Activated CD4-positive, alpha-beta memory T cell treated with anti-CD3 and anti-CD28 coated beads, Interleukin-2, amount 10 ng/mL, durations not matched to agents 7 days and 5 days (primary cell): ENCODE results near the gene PHACTR1. TPM values are rescaled to one million over a fixed set of nuclear protein-coding genes. Genes with fewer than 3 reads are reported as not detected.
"Not testable (repeated sequence)": the region's sequence is repeated elsewhere in the genome, so short reads cannot be mapped to it uniquely, and the experiment has no call there.

Source experiments
- CTCF ChIA-PET: fragments of 350-600 bp; sonication (Branson Sonifier 250); formaldehyde crosslinking; loops from one replicate; lab custom pipeline; 2021; ENCODE audit warnings: antibody characterized with exemption, inconsistent platforms; lab: Charles Lee
- POLR2A ChIA-PET: fragments of 350-600 bp; sonication (Branson Sonifier 250); formaldehyde crosslinking; loops from one replicate; lab custom pipeline; 2021; ENCODE audit warnings: antibody characterized with exemption; lab: Charles Lee
- DNase-seq: peaks from one replicate; pipeline ENCODE4 v3.0.0-alpha.2; 2020
- H3K27ac Mint-ChIP-seq: one replicate; pipeline ENCODE4 v1.8.0; 2021; ENCODE audit warnings: mild to moderate bottlenecking, mixed read lengths
- H3K27me3 Mint-ChIP-seq: one replicate; pipeline ENCODE4 v1.8.0; 2021; ENCODE audit warnings: mixed read lengths
- H3K36me3 Mint-ChIP-seq: one replicate; pipeline ENCODE4 v1.8.0; 2021; ENCODE audit warnings: low read depth, mixed read lengths
- H3K4me1 Mint-ChIP-seq: one replicate; pipeline ENCODE4 v1.8.0; 2021; ENCODE audit warnings: mixed read lengths
- H3K4me3 Mint-ChIP-seq: one replicate; pipeline ENCODE4 v1.8.0; 2021; ENCODE audit warnings: mild to moderate bottlenecking, mixed read lengths
- H3K9me3 Mint-ChIP-seq: one replicate; pipeline ENCODE4 v1.8.0; 2021; ENCODE audit warnings: mixed read lengths
- total RNA-seq, 2 experiments: library from RNA; stranded (reverse); gene quantifications; one replicate each; pipeline ENCODE4 v1.2.3, GENCODE V29; 2021

The PHACTR1 gene
- total RNA-seq, 2 experiments from 2014 or later, result 0.33 to 0.53 TPM

DNA sequence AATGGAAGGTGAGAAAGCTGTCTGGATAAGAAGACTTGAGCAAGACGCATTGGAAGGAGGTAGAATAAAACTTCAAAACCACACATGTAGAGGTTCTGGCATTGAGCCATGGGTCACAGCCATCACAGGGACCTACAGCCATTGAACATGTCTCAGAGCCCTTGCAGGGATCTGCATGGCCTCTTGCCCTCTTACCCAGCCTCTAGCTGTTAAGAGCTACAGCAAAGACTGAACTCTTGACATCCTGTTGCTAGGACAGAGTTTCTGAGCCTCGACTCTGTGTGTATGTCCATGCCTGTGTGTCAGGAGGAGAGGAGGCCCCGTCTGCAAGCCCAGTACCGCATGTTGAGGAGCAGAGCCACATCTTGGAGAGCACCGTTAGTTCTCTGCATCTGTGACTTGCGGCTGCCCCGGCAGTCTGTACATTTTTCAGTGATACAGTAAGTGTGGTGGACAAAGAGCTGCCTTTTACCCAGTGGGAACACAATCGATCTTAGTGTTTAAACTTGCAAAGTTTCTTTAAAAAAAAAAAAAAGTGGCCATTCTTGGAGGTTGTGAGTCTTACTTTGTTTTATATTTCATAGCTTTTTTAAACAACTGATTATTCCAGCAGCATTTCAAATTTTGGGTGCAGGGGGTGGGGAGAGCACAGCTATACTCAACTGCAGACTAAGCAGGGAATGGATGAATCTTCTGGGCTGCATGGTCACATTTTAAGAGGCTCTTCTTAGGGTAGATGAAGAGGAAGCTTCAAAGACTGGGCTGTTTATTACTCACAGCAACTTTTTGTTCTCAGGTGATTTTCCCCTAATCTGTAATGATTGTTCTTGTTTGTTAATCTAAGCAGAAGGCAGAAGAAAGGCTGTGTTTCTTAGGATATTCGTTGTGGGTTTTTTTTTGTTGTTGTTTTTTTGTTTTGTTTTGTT, 523.2 kb downstream of the PHACTR1 start:
- Mint-ChIP-seq H3K36me3 (no peaks in the 10 kb centered on the region), H3K9me3 (peaks cover 6% of the 10 kb centered on the region), H3K27me3 (peaks cover 25% of the 10 kb centered on the region), H3K4me3 (no peak overlapping the region), H3K4me1 (no peaks in the 10 kb centered on the region), H3K27ac (no peak overlapping the region)
- DNase-seq, result no peak
- ChIA-PET POLR2A (no interaction called here), CTCF (interaction anchor here (1.2 kb wide), 1 partner anchor 24 kb away, joined by 3 read pairs; no protein-coding TSS in a partner anchor)

DNA sequence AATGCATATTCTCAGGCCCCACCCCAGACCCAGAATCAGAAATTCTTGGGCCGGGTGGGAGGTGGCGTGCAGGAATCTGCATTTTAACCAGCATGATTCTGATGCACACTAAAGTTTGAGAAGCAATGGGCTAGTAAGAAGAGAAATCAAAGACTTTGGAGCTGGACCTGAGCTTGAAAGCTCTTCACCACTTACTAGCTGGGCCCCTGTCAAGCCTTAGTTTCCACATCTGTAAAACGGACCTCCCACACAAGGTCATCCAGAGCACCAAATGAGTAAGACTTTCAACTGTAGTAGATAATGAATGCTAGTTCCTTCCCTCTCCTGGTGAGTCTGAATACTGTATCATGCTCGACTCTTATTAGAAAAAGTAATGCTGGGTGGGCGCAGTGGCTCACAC, 524.8 kb downstream of the PHACTR1 start:
- ChIA-PET CTCF (interaction anchor here (0.7 kb wide), 1 partner anchor 94 kb away, joined by 7 read pairs; no protein-coding TSS in a partner anchor), POLR2A (no interaction called here)
- no peak overlapping the region for H3K4me3 Mint-ChIP-seq
- no peak overlapping the region for H3K27ac Mint-ChIP-seq
- peaks cover 18% of the 10 kb centered on the region for H3K27me3 Mint-ChIP-seq
- DNase-seq, result no peak
- no peaks in the 10 kb centered on the region for H3K36me3 Mint-ChIP-seq
- H3K9me3 Mint-ChIP-seq, result peaks cover 6% of the 10 kb centered on the region
- H3K4me1 Mint-ChIP-seq, result no peaks in the 10 kb centered on the region

DNA sequence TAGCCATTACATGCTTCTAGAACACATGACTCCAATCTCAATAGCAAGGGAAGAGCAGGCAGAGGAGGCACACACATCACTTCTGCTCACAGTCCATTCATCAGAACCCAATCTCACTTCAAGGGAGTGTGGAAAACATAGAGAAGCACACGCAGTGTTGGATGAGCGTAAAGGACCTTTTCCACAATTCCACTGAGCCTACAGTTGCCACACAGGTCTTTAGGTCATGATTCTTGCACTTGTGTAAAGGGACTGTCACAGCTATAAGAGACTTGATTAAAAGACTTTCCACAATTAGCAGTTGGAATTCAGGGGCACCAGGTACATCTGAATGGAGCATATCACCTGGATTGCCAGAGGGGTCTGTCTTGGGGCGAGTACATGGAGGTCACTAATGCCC, 525.6 kb downstream of the PHACTR1 start:
- H3K4me3 Mint-ChIP-seq, result no peak overlapping the region
- peaks cover 6% of the 10 kb centered on the region for H3K9me3 Mint-ChIP-seq
- ChIA-PET POLR2A (no interaction called here), CTCF (no interaction called here)
- H3K4me1 Mint-ChIP-seq, result no peaks in the 10 kb centered on the region
- peaks cover 15% of the 10 kb centered on the region for H3K27me3 Mint-ChIP-seq
- no peaks in the 10 kb centered on the region for H3K36me3 Mint-ChIP-seq
- no peak for DNase-seq
- H3K27ac Mint-ChIP-seq, result no peak overlapping the region

DNA sequence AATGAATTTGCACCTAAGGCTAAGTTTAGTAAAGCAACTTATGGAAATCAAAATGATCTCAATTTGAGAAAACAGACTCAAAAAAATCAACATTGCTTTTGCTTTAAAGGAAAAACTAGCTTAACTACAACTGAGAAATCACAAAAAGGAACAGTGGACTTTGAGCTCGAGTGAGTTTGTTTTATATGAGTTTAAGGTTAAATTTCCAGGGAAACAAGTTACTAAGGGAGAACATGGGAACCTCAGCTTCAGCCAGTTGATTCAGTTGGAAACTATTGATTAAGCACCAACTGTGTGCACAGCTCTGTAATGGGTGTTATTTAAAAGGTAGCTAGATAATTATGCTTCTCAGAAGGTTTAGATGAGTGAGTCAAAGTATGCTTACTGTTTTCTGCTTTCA, 526.0 kb downstream of the PHACTR1 start:
- Mint-ChIP-seq H3K27me3 (peaks cover 15% of the 10 kb centered on the region), H3K4me3 (no peak overlapping the region)

DNA sequence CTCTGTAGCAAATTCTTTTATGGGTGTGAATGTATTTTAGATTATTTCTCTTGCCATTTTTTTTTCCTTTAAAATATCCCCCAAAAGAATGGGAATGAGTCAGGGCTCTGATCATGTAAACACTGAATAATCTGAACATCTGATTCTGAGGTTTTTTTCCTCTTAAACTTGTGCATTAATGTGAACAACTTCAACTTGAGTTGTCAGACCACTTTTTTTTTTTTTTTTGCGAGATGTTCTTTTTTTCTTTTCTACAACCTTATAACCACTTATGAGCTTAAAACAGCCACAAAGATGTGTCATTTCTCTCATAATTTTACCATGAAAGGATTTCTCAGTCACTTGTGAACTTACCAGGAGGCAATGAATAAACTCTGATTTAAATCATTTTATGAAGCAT, 526.5 kb downstream of the PHACTR1 start:
- no peak for DNase-seq
- no peaks in the 10 kb centered on the region for H3K4me1 Mint-ChIP-seq
- no peaks in the 10 kb centered on the region for H3K36me3 Mint-ChIP-seq
- ChIA-PET POLR2A (no interaction called here), CTCF (no interaction called here)
- no peak overlapping the region for H3K4me3 Mint-ChIP-seq
- H3K9me3 Mint-ChIP-seq, result peaks cover 6% of the 10 kb centered on the region
- peaks cover 15% of the 10 kb centered on the region for H3K27me3 Mint-ChIP-seq
- no peak overlapping the region for H3K27ac Mint-ChIP-seq

More for the DNA sequence above, 526.0 kb downstream of the PHACTR1 start:
- Mint-ChIP-seq H3K4me1 (no peaks in the 10 kb centered on the region), H3K27ac (no peak overlapping the region), H3K36me3 (no peaks in the 10 kb centered on the region), H3K9me3 (peaks cover 6% of the 10 kb centered on the region)
- POLR2A ChIA-PET, result no interaction called here
- CTCF ChIA-PET, result no interaction called here
- DNase-seq, result no peak

DNA sequence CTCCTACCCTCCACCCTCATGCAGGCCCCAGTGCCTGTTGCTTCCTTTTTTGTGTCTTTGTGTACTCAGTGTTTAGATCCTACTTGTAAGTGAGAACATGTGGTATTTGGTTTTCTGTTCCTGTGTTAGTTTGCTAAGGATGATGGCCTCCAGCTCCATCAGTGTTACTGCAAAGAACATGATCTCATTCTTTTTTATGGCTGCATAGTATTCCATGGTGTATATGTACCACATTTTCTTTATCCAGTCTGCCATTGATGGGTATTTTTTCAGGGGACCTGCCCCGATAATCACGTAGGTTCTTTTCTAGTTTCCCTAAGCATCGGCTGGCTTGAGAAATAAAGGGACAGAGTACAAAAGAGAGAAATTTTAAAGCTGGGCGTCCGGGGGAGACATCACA, 527.2 kb downstream of the PHACTR1 start:
- H3K27ac Mint-ChIP-seq, H3K9me3 Mint-ChIP-seq, H3K4me3 Mint-ChIP-seq, DNase-seq, CTCF ChIA-PET, H3K4me1 Mint-ChIP-seq, H3K36me3 Mint-ChIP-seq, POLR2A ChIA-PET: not testable (repeated sequence)
- peaks cover 15% of the 10 kb centered on the region for H3K27me3 Mint-ChIP-seq

DNA sequence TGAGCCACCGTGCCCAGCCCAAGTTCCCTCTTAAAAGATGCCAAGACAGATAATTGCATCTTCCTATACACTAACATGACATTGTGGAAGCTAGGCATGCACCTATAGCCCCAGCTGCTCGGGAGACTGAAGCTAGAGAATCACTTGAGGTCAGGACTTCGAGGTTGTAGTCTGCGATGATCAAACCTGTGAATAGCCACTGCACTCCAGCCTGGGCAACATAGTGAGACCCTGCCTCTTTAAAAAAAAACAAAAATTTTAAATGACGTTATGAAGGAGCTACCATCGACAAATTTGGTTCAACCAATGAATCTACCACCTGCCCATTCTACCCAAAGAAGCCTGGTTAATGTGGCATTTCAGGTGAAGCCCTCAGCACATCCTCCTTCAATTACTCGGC, 531.1 kb downstream of the PHACTR1 start:
- POLR2A ChIA-PET, result no interaction called here
- Mint-ChIP-seq H3K27me3 (peaks cover 6% of the 10 kb centered on the region), H3K36me3 (no peaks in the 10 kb centered on the region), H3K4me1 (no peaks in the 10 kb centered on the region), H3K4me3 (no peak overlapping the region), H3K9me3 (peaks cover 6% of the 10 kb centered on the region), H3K27ac (no peak overlapping the region)
- CTCF ChIA-PET, result interaction anchor here (0.8 kb wide), 1 partner anchor 328 kb away, joined by 3 read pairs; no protein-coding TSS in a partner anchor
- no peak for DNase-seq

DNA sequence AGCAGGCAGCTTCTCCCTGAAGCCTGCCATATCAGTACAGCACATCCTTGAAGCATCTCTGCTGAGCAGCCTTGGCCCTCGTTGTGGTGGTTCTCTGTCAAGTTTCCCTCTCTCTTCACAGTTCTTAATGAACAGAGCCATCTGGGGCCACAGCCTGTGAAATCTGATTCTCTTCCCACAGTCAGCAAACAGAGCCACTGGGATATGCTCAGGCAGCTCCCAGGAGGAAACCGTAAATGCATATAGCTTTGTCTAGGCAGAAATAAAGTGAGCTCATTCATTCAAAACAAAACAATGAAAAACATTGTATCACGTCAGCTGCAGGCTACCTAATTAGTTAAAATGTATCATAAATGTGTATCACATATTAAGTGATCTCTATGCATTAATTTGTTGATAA, 531.5 kb downstream of the PHACTR1 start:
- Mint-ChIP-seq H3K27ac (no peak overlapping the region), H3K36me3 (no peaks in the 10 kb centered on the region), H3K27me3 (peaks cover 6% of the 10 kb centered on the region), H3K4me1 (no peaks in the 10 kb centered on the region), H3K9me3 (peaks cover 6% of the 10 kb centered on the region), H3K4me3 (no peak overlapping the region)
- DNase-seq, result no peak
- ChIA-PET CTCF (interaction anchor here (0.8 kb wide), 1 partner anchor 327 kb away, joined by 3 read pairs; no protein-coding TSS in a partner anchor), POLR2A (no interaction called here)

DNA sequence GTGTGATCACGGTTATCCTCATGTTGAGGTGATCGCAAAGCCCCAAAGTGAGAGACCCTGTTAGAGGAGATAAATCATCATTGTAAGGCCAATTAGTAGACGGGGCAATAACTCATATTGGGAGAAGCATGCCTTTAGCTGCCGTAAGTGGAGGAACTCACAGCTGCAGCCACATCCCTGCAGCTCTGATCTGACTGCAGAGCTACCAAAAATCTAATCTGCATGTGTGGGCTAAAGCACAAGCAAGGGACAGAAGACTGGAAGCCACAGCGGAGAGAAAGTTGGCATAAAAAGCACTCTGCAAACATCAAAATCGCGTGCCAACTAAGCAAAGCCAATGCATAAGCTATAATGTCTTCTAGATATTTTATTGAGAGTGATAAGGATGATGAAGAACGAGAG, 532.0 kb downstream of the PHACTR1 start:
- CTCF ChIA-PET, result no interaction called here
- no peaks in the 10 kb centered on the region for H3K36me3 Mint-ChIP-seq

DNA sequence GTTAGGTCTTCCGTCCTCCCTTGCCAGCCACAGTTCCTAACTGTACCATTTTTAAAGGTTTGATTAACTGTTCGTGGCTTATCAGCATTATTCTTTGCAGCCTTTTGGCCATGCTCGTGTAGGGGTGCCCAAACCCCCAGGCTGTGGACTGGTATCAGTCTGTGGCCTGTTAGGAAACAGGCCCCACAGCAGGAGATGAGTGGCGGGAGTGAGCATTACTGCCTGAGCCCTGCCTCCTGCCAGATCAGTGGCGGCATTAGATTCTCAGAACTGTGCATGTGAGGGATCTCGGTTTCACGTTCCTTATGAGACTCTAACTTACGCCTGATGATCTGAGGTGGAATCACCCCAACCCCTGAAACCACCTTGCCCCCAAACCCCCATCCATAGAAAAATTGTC, 532.4 kb downstream of the PHACTR1 start:
- peaks cover 1% of the 10 kb centered on the region for H3K27me3 Mint-ChIP-seq
- POLR2A ChIA-PET, result no interaction called here
- CTCF ChIA-PET, result no interaction called here
- H3K36me3 Mint-ChIP-seq, result no peaks in the 10 kb centered on the region
- H3K4me1 Mint-ChIP-seq, result no peaks in the 10 kb centered on the region
- DNase-seq, result no peak
- H3K4me3 Mint-ChIP-seq, result no peak overlapping the region
- no peak overlapping the region for H3K27ac Mint-ChIP-seq
- H3K9me3 Mint-ChIP-seq, result peaks cover 1% of the 10 kb centered on the region

More for the DNA sequence above, 532.0 kb downstream of the PHACTR1 start:
- Mint-ChIP-seq H3K27ac (no peak overlapping the region), H3K9me3 (peaks cover 6% of the 10 kb centered on the region), H3K4me3 (no peak overlapping the region), H3K27me3 (peaks cover 5% of the 10 kb centered on the region), H3K4me1 (no peaks in the 10 kb centered on the region)
- POLR2A ChIA-PET, result no interaction called here
- DNase-seq, result no peak

DNA sequence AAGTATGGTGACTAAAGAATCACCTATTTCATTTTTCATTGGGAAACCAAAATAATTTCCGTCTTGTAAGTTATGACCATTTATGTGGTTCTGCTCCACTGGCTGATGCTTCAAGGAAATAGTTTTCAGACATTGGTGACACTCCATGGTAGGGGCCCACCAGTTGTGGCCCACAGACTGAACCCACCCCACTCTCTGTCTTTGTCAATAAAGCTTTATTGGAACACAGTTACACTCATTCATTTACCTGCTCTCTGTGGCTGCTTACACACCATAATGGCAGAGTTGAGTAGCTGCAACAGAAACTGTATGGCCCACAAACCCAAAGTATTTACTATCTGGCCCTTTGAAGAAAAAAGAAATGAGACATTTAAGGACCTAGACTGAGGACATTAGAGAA, 533.2 kb downstream of the PHACTR1 start:
- Mint-ChIP-seq H3K27ac (no peak overlapping the region), H3K4me3 (no peak overlapping the region), H3K27me3 (no peaks in the 10 kb centered on the region), H3K4me1 (no peaks in the 10 kb centered on the region), H3K36me3 (no peaks in the 10 kb centered on the region), H3K9me3 (no peaks in the 10 kb centered on the region)
- POLR2A ChIA-PET, result no interaction called here
- CTCF ChIA-PET, result no interaction called here
- no peak for DNase-seq

DNA sequence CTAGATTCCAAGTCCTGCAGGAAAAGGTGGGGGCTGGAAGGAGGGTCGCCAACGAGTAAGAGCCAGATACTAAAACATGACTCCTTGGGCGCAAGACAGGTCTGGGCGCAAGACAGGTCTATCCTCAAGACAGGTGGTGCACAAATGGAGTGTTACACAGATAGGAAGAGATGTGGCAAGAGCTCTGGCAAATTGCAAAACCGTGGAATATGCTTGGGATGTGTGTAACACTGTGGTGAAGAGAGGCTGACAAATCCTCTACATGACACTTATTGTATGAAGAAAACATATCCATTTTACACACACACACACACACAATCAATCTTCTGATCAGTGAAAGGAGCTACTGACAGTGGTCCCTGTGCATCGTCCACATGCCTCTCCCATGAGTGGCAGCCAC, 534.1 kb downstream of the PHACTR1 start:
- CTCF ChIA-PET, result no interaction called here
- Mint-ChIP-seq H3K36me3 (no peaks in the 10 kb centered on the region), H3K27me3 (no peaks in the 10 kb centered on the region), H3K9me3 (no peaks in the 10 kb centered on the region), H3K4me3 (no peak overlapping the region), H3K4me1 (no peaks in the 10 kb centered on the region), H3K27ac (no peak overlapping the region)
- DNase-seq, result no peak
- POLR2A ChIA-PET, result no interaction called here

DNA sequence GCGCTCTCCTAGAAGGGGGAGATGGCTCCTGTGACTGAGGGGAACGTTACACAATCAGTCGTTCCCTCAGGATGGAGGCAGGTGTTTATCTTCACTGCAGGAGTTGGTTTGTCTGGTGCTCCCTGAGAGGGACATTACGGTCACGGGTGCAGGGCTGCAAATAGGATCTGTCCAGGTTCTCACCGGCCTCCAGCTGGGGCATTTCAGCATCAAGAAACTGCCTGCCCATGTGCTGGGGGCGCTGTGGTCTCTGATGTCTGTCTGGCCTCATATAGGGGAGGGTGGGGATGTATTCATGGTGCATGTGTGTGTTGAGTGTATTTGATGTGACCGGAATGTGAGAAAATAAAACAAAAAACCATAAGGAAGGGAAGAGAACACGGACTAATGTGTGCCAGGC, 534.7 kb downstream of the PHACTR1 start:
- POLR2A ChIA-PET, result no interaction called here
- no peaks in the 10 kb centered on the region for H3K4me1 Mint-ChIP-seq
- CTCF ChIA-PET, result interaction anchor here (0.6 kb wide), 1 partner anchor 711 kb away, joined by 3 read pairs; no protein-coding TSS in a partner anchor

More for the DNA sequence above, 534.7 kb downstream of the PHACTR1 start:
- no peak overlapping the region for H3K4me3 Mint-ChIP-seq
- no peaks in the 10 kb centered on the region for H3K9me3 Mint-ChIP-seq
- H3K27ac Mint-ChIP-seq, result no peak overlapping the region
- no peak for DNase-seq
- no peaks in the 10 kb centered on the region for H3K36me3 Mint-ChIP-seq
- H3K27me3 Mint-ChIP-seq, result no peaks in the 10 kb centered on the region
